Uterus (tissue), 2 donors: ENCODE results near the gene HEPN1.

Experiments
- CTCF ChIP-seq, 4 experiments: fragments of 200-600 bp in 2 of 4; fragments of 450-650 bp in 2 of 4; sonication (generic) in 2 of 4; IDR thresholded peaks; one replicate each; pipeline ENCODE4 v1.5.1; 2016 to 2019; ENCODE audit warnings: antibody characterized with exemption in 4 of 4, mild to moderate bottlenecking in 2 of 4, moderate library complexity in 1 of 4
- POLR2A ChIP-seq, 2 donors: fragments of 450-650 bp; IDR thresholded peaks; one replicate each; pipeline ENCODE4 v1.6.1; 2016; ENCODE audit warnings: antibody characterized with exemption in 2 of 2, mild to moderate bottlenecking in 1 of 2, moderate library complexity in 1 of 2

GRCh38 chr11:124928942-124929665 lies 10.1 kb downstream of the HEPN1 start:
- TF ChIP-seq CTCF (IDR thresholded peaks at IDR 0.05), result no peak
- TF ChIP-seq POLR2A (IDR thresholded peaks at IDR 0.05), result no peak
